GM12874 (cell line): ENCODE data around the gene PLCB1.

ENCODE experiments used
- CTCF ChIP-seq: IDR thresholded peaks from 2 replicates; pipeline ENCODE4 v1.5.1; 2011; ENCODE audit warnings: low read depth, mild to moderate bottlenecking, control low read depth, low read length, moderate library complexity; ENCODE audit not compliant: insufficient read depth

PLCB1 gene

GRCh38 chr20:8104252-8104651, 27.8 kb upstream of the PLCB1 start:
- no peak for TF ChIP-seq CTCF

- no peak for TF ChIP-seq CTCF
Observed at GRCh38 chr20:8115436-8115835, 16.6 kb upstream of the PLCB1 start.

GRCh38 chr20:8116067-8116811, 15.8 kb upstream of the PLCB1 start:
- TF ChIP-seq CTCF: no peak

- no peak for TF ChIP-seq CTCF
Observed at GRCh38 chr20:8117636-8118035, 14.4 kb upstream of the PLCB1 start.

- TF ChIP-seq CTCF: no peak
Observed at GRCh38 chr20:8118039-8118438, 14.0 kb upstream of the PLCB1 start.

GRCh38 chr20:8118760-8119159, 13.3 kb upstream of the PLCB1 start:
- TF ChIP-seq CTCF: no peak

- no peak for TF ChIP-seq CTCF
Observed at GRCh38 chr20:8121666-8122065, 10.4 kb upstream of the PLCB1 start.
